Measurements from ENCODE around the gene TRIM9.

TRIM9 gene

GRCh38 chr14:51041883-51042282 lies 53.0 kb downstream of the TRIM9 start:
- ATAC-seq: no peak

DNA sequence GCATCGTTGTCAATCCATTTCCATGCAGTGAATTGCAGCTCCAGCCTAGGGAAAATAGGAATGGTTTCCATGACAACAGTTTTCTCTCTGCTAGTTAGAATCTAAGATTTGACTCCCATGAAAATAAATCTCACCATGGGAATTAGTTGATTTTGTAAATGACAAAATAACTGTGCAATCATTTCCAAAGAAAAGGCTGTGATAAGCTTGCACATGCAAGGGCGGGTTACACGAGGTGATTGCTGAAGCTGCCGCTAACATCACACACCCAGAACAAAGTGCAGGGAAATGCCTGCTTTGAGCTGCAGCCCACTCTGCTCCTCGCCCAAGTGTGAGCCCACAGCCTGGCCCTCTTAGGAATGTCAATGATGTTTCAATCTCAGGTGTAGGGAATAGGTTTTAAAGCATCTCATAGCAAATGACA lies 53.8 kb downstream of the TRIM9 start:
- no peak for ATAC-seq

DNA sequence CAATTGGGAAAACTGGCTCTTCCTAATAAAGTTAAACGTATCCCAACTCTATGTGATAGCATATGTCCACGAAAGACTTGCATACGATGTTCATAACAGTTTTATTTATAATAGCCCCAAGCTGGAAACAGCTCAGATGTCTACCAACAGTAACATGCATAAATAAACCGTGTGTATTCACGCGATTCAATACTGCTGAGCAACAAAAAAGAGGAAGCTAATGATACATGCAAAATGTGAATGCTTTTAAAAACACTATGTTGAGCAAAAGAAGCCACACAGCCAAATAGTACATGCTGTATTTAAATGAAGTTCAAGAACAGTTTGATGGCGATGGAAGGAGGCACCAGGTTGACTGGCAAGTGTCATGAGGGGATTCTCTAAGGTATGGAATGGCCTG lies 55.7 kb downstream of the TRIM9 start:
- ATAC-seq: no peak

DNA sequence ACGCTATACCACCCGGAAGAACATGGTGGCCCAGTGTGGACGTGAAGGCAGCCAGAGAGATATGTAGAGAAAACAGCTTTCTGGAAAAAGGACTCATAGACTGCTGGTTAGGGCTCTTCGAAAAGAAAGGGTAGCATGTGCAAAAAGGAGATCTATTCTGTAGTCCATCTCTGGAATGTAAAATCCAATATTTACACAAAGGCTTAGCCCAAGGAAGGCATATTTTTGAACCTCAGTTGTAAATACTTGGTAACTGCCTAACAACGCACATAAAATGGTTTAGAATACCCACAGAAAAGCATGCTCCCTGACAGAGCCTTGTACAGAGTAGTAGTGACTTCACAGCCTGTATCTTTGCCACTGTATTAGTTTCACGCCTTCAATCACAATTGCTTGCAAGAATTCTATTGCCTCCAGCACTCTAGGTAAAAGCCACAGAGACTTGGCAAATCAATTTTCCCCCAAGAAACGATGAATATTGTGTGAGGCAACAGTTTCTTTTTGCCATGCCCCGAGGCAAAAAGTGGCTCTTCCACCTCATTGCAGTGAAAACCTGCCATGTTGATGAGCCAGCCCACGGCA lies 59.2 kb downstream of the TRIM9 start:
- ATAC-seq: no peak

- no peak for ATAC-seq
Measured at GRCh38 chr14:51028851-51029754, 65.8 kb downstream of the TRIM9 start.

DNA sequence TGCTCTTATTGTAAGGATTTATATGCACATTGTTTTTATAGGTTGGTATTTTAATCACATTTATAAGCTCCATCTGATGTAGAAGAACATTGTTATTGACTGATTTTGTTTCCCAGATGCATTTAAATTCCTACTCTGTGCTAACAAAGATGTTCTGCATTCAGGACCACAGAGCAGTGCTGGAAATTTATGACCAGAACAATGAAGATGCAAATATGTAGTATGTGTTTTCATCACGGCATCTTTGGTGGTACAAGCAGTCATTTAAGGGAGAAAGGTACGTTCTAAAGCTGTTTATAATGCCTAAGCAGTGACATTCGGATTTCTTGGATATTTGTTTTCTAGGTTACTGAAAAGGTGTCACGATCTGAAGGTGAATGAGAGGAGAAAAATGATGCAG lies 66.5 kb downstream of the TRIM9 start:
- ATAC-seq: no peak

DNA sequence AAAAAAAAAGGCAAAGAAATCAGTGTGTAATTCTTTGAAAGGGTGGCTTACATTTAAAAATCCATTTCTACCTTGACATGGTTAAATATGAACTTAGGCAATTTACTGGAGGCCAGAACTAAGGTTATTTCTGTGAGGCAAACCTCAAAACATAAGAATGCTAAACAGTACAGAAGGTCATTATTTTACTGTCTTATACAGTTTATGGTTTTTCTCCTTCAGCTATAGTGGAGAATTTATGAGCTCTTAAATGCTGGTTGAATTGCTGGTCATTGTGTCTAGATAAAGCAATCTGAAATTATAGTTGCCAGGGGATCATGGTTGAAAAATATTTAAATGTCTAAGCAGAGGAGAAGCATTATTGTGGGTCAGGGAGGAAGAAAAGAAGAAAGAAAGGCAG lies 70.5 kb downstream of the TRIM9 start:
- no peak for ATAC-seq

GRCh38 chr14:51023964-51024363 lies 70.9 kb downstream of the TRIM9 start:
- ATAC-seq: no peak

DNA sequence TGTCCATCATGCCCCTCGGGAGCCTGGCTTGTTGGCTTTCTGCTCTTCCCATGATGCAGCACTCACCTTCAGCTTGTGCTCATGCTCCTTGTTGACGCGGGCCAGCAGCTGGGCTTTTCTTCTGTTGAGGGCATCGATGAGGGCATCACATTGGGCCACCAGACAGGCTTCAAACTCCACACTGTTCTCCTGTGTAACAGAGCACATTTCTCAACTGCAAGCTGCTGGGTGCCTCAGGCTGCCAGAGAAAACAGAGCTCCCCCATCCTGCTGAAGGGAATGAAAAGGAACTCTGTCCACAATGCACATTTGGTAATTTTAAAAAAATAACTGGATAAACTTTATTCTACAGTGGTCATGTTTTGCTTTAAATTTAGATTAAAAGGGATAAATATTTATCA lies 72.1 kb downstream of the TRIM9 start:
- ATAC-seq: no peak

GRCh38 chr14:51020024-51020710 lies 74.7 kb downstream of the TRIM9 start:
- ATAC-seq: no peak

GRCh38 chr14:51019089-51019488 lies 75.8 kb downstream of the TRIM9 start:
- ATAC-seq: no peak

DNA sequence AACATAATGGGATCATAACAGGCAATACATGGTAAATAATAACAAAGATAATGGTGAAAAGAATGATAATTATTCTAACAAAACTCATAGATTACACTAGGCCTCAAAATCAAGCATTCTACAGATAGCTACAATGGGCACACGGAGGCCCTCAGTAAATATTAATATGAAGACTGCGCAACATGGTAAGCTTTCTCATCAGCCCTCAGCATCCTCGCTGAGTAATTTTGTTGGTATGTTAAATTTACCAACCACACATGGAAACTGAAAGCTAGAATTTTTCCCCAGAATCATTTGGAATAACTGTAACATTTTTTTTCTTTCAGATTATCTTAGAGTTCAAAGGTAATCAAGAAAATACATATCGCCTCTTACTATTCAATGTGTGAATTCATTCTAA lies 76.4 kb downstream of the TRIM9 start:
- no peak for ATAC-seq

- no peak for ATAC-seq
Measured at GRCh38 chr14:51014625-51015024, 80.3 kb downstream of the TRIM9 start.

DNA sequence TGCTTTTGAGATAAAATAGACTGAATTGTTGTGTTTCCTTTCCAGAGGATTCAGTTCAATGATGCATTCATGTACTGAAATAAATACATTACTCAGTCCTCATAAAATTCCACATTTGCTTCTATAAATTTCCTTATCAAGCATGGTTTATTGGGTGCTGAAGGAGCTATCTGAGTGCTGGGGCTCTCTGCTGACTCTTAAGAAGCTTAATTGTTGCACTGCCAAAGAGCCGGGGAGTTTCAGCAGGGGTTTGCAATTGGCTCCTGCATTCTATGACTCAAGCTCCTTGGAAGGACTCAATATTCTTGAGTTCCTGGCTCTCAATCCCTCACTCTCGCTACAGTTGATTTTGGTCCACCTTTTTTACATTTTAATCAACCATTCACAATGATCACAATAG lies 80.8 kb downstream of the TRIM9 start:
- ATAC-seq: no peak

DNA sequence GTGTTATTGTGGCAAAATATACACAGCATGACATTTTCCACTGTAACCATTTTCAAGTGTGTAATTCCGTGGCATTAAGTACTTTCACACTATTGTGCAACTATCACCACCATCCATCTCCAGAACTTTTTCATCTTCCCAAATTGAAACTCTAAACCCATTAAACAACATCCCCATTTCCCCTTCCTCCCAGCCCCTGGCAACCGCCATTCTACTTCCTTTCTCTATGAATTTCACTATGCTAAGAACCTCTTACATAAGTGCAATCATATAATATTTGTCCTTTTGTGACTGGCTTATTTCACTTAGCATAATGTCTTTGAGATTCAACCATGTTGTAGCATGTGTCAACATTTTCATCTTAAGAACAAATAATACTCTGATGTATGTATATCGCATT lies 82.8 kb downstream of the TRIM9 start:
- no peak for ATAC-seq

DNA sequence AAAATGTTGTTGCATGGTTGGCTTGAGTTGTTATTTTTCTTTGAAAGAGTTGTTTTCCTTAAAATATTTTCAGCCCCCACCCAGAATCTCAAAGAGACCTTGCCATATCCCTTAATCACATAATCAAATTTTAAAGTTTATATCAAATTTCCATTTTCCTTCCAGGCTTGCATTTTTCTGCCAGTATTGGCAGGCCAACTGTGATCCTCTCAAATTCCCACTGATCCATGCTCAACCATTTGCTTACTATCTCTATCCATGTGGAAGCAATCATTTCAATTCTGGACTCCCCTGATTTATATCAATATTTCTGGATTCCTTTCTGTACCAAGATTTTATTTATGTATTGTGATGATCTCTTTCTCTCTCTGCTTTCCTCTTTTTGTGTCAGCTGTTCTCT lies 86.5 kb downstream of the TRIM9 start:
- no peak for ATAC-seq

DNA sequence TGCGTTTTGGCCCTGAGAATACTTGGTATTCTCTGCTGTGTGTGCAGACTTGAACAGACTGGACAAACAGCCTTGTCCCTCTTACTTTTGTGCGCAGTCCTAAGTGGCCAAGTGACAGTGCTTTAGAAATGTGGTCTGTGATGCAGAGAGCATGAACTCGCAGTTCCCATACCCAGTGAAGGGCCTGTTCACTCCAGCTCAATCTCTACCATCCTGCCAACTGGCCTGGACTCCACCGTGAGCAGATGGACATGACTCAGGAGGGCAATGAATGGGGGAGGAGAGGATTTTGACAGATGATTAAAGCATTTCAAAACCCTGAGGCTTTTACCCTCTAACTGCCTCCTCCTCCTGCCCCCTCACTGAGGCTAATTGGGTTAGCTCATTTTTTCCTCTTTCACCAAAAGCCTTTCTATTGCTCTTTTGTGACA lies 88.1 kb downstream of the TRIM9 start:
- no peak for ATAC-seq

DNA sequence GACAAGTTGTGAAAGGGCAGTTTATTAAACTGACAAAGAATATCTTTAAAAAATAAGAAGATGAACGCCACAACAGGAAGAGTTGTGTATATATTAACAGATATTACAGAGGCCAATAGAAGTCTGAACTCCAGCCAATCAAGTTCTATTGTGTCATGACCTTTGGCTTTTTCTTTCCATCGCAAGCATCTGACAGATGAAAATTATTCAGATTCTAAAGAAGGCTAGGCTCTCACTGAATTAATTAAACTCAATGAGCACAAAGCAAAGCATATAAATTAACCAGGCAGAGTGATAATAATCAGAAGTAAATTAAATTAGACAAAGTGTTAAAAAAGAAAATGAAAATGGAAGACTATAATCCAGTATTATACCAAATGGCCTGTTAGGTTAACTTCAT lies 88.6 kb downstream of the TRIM9 start:
- no peak for ATAC-seq

- no peak for ATAC-seq
Measured at GRCh38 chr14:51004801-51005526, 89.9 kb downstream of the TRIM9 start.

DNA sequence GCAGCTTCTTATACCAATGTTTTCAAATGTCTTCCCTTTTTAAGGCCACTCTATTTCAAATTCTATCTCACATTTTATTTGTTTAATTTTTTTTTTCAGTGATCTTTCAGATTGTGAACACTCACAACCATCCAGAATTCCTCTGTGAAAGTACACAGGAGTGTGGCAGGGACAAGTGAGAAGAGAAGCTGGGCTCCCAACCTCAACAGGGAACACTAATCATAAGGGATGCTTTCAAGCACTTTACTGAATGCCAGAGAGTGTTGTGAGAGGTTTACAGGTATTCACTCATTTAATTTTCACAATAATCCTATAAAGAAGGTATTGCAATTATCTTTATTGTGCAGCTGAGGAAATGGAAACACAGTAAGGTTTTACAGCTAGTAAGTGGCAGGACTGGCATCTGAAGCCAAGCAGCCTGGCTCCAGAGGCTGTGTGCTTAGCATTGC lies 90.5 kb downstream of the TRIM9 start:
- no peak for ATAC-seq

DNA sequence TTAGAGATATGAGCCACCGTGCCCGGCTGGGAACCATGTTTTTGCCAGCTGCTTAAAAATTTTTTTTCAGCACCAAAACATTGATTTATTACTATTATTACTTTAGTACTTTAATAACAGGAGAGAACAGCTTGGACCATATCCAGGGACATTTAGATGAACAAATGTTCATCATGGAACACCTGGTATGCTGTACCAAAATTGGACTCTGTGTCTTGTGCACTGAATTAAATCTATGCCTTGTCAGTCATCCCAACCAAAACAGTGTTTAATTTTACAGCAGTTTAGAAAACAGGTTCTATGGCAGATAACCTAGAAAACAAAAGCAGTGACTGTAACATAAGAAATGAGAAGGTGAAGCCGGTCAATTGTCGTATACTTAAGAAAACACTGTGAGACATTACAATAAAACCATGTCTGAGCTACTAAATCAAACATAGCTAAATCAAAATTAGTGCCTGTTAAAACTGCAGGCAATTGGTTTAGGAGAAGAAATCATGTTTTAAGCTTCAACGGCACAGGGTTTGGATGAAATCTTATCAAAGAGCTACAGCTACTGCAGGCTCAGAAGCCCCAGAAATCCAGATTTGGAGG lies 92.4 kb downstream of the TRIM9 start:
- no peak for ATAC-seq

DNA sequence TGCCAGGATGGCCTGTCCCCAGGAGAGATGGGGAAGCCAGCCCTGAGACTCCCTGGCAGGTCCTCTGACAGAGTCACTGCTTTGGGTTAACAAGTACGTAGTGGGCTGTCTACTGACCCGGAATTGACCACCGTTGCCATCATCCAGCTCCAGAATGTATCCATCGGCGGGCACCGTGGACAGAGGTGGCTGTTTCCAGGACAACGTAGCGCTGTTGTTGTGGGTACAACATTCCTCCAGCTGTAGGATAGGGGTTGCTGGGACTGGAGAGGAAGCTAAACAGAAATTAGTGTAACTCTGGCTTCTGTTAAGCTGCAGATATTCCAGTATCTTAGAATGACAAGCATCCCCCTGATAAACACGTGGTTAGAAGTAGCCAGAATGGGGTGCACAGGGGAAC lies 94.3 kb downstream of the TRIM9 start:
- ATAC-seq: no peak

DNA sequence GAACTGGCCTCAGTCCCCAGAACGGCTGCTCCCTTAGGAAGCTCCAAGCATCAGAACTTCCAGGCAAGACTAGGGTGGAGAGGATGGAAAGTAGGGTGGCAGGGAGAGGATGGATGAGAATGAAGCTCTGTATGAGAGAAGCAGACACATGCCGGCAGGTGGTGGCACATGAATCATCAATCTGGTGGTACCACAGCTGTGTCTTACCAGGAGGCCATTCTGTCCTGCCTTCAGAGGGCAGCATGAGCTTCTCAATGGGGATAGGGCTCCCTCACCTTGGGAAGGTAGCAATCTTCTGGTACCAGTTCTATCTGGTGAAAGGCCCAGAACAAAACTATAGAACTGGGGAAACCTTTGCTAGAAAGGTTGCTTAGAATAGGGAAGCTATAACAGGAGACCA lies 95.2 kb downstream of the TRIM9 start:
- no peak for ATAC-seq
